ENCODE measurements around the gene PARD6B. TPM values are rescaled to one million over a fixed set of nuclear protein-coding genes. Genes with fewer than 3 reads are reported as not detected.
A peak's percentile ranks its signal among the peaks of the same experiment; 100 is the strongest.
"Not testable (repeated sequence)": the region's sequence is repeated elsewhere in the genome, so short reads cannot be mapped to it uniquely, and the experiment has no call there.

The PARD6B gene
- total RNA-seq, 1 donor from 2014 or later, result 57.4 TPM

GRCh38 chr20:50703651-50704438 is 27.5 kb upstream of the PARD6B start:
- not testable (repeated sequence) for DNase-seq (ENCODE audit: low read depth)

- no peak for DNase-seq (ENCODE audit: low read depth)
Observed at GRCh38 chr20:50704514-50704913, 26.9 kb upstream of the PARD6B start.

GRCh38 chr20:50704971-50705370 is 26.4 kb upstream of the PARD6B start:
- no peak for DNase-seq (ENCODE audit: low read depth)

GRCh38 chr20:50708845-50709635 is 22.3 kb upstream of the PARD6B start:
- DNase-seq (ENCODE audit: low read depth), result no peak

DNA sequence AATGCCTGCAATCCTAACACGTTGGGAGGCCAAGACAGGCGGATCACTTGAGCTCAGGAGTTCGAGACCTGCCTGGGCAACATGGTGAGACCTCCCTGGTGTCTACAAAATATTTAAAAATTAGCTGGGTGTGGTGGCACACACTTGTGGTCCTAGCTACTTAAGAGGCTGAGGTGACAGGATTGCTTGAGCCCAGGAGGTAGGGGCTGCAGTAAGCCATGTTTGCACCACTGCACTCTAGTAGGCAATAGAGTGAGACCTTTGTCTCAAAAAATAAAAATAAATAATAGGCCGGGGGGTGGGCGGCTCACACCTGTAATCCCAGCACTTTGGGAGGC is 21.8 kb upstream of the PARD6B start:
- no peak for DNase-seq (ENCODE audit: low read depth)

GRCh38 chr20:50710492-50711063 is 20.8 kb upstream of the PARD6B start:
- no peak for DNase-seq (ENCODE audit: low read depth)

DNA sequence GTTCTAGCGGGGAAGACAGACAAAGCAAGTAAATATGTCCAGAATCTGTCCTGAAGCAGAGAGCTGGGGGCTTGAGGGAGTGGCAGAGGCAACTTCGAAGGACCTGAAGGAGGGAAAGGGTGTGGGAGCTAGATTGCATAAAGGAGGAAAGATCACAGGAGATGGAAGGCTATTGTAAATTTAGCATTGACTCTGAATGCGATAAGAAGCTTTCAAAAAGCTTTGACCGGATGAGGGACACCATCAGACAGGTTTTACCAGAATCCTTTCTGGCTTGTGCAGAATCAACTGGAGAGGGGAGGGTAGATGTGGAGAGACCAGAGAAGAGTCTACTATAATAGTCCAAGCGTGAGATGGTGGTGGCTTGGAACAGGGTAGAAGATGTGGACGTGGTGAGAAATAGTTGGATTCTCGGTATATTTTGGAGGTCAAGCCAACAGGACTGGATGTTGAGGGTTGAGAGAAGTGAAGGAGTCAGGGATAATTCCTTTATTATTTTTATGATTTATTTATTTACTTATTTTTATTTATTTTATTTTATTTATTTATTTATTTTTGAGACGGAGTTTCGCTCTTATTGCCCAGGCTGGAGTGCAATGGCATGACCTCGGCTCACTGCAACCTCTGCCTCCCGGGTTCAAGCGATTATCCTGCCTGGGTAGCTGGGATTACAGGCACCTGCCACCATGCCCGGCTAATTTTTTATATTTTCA is 20.1 kb upstream of the PARD6B start:
- DNase-seq (ENCODE audit: low read depth), result no peak

DNA sequence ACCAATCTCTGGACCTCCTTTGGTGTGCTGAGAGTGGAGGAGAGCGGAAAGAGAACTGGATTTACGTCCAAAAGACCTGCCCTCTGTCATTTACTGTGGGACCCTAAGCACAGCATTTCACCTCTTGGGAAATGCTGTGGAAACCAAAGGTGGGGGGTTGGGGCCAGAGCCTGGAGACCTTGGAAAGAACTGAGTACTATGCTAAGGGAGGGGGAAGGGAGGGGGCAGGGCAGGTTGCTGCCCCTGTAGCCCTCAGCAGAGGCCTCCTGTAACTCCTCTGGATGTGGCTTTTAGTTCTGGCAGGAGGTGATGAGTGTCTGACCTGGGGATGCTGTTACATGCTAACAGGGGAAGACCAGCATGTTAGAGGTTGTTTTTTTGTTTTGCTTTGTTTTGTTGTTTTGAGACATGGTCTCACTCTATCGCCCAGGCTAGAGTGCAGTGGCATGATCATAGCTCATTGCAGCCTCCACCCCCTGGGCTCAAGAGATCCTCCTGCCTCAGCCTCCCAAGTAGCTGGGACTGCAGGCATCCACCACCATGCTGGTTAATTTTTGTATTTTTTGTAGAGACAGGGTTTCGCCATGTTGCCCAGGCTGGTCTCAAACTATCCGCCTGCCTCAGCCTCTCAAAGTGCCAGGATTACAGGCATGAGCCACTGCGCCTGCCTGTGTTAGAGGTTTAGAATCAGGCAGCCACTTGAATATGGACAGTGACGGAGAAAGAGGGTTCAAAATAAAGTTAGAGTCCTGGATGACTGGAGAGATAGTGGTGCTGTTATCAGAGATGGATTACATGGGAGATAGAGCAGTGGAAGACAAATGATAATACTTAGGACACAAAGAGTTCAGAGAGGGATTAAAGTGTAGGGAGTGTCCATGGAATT is 18.4 kb upstream of the PARD6B start:
- no peak for DNase-seq (ENCODE audit: low read depth)

- peak; percentile 63 for DNase-seq (ENCODE audit: low read depth)
Observed at GRCh38 chr20:50713657-50714101, 17.7 kb upstream of the PARD6B start.

DNA sequence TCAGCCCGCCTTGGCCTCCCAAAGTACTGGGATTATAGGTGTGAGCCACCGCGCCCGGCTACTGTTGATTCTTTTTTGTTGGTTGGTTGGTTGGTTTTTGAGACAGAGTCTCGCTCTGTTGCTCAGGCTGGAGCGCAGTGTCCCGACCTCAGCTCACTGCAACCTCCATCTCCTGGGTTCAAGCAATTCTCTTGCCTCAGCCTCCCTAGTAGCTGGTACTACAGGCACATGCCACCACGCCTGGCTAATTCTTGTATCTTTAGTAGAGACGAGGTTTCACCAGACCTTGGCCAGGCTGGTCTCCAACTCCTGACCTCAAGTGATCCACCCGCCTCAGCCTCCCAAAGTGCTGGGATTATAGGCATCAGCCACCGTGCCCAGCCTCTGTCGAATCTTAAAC is 17.0 kb upstream of the PARD6B start:
- not testable (repeated sequence) for DNase-seq (ENCODE audit: low read depth)

DNA sequence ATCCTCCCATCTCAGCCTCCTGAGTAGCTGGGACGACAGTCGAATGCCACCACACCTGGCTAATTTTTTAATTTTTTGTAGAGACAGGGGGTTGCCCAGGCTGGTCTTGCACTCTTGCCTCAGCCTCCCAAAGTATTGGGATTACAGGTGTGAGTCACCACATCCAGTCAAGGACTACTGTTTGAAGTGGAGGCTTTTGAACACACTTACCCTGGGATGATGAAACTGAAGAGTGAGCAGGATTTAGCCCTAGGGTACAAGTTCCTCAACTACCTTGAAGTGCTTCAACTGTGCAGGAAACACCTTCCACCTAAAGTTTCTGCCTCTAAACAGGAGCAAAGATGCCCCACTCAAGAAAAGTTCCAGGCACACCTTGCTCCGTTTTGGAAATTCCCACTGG is 15.7 kb upstream of the PARD6B start:
- peak; percentile 42 for DNase-seq (ENCODE audit: low read depth)

GRCh38 chr20:50716518-50716917 is 14.9 kb upstream of the PARD6B start:
- no peak for DNase-seq (ENCODE audit: low read depth)

DNA sequence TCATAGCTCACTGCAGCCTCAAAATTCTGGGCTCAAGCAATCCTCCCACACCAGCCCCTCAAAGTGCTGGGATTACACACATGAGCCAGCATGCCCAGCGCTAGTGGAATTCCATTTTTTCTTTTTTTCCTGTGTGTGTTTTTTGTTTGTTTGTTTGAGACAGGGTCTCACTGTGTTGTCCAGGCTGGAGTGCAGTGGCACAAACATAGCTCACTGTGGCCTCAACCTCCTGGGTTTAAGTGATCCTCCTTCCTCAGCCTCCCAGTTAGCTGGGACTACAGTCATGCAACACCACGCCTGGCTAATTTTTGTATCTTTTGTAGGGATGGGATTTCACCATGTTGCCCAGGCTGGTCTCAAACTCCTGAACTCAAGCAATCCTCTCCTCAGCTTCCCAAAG is 14.1 kb upstream of the PARD6B start:
- DNase-seq (ENCODE audit: low read depth), result no peak

DNA sequence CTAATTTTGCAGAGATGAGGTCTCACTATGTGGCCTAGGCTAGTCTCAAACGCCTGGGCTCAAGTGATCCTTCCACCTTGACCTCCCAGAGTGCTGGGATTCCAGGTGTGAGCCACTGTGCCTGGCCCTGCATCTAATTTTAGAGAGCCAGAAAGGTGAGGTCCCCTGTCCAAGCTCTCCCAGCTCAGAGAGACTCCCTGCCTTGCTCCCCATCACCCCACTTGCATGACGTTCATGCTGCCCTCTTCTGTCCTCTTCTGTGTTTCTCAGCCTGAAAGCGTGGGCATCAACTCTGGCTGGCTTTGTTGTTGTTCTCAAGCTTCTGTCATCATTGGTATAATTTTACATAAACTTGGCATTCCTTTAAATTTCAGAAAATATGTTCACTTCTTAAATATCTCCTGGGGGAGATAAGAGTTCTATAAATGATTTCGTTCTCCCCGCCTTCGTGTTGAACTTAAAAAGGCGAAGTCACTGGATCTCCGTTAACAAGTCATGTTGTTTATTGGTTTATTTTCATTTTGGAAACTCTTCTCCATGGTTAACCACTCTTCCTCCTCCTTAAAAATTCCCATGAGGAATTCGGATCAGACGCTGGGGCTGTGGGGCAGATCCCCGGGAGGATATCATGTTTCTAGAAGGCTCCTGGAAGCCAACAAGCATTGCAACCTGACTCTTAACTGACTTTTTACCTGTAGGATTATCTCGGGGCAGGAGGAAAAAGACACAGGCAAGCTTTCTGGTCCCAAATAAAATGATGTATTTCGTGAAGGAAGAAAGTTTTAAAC is 13.2 kb upstream of the PARD6B start:
- no peak for DNase-seq (ENCODE audit: low read depth)

DNA sequence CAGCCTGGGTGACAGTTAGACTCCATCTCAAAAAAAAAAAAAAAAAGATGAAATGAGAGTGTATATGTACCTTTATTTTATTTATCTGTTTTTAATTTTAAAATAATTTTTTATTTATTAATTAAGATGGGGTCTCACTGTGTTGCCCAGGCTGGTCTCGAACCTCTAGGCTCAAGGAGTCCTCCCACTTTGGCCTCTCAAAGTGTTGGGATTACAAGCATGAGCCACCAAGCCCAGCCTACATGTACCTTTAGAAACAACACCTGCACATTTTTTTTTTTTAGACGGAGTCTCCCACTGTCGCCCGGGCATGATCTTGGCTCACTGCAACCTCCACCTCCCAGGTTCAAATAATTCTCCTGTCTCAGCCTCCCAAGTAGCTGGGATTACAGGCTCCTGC is 12.1 kb upstream of the PARD6B start:
- DNase-seq (ENCODE audit: low read depth), result no peak

- no peak for DNase-seq (ENCODE audit: low read depth)
Observed at GRCh38 chr20:50720026-50720425, 11.4 kb upstream of the PARD6B start.

- DNase-seq (ENCODE audit: low read depth), result no peak
Observed at GRCh38 chr20:50720582-50720981, 10.8 kb upstream of the PARD6B start.

GRCh38 chr20:50721881-50722281 is 9.5 kb upstream of the PARD6B start:
- DNase-seq (ENCODE audit: low read depth), result peak; percentile 44

GRCh38 chr20:50722424-50723155 is 8.8 kb upstream of the PARD6B start:
- no peak for DNase-seq (ENCODE audit: low read depth)

DNA sequence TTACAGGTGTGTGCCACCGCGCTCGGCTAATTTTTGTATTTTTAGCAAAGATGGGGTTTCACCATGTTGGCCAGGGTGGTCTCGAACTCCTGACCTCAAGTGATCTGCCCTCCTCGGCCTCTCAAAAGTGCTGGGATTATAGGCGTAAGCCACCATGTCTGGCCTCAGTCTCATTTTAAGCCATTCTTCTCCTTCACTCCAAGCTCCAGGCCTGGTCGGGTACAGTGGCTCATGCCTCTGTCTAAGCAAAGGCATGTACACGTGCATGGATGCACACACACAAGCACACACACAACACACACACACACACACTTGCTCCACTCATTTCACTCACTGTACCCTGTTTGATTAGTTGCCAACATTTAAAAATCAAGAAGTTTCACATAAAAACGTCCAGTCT is 7.7 kb upstream of the PARD6B start:
- no peak for DNase-seq (ENCODE audit: low read depth)

Data from renal cortical epithelial cell (primary cell).